ENCODE measurements around the gene THADA.

- TF ChIP-seq CTCF (IDR thresholded peaks at IDR 0.05 in 8 of 11, conservative IDR thresholded peaks at IDR 0.05 in 3 of 11): no peak
- TF ChIP-seq POLR2AphosphoS5 (IDR thresholded peaks at IDR 0.05): no peak
- TF ChIP-seq POLR2A (IDR thresholded peaks at IDR 0.05): no peak
Measured at GRCh38 chr2:43631618-43632317, 35.9 kb upstream of the THADA start.
